ENCODE measurements around the gene CLASP1. TPM values are rescaled to one million over a fixed set of nuclear protein-coding genes. Genes with fewer than 3 reads are reported as not detected.

The CLASP1 gene
- total and polyA plus RNA-seq, 2 donors (not counting 3 experiments of a cell fraction or from before 2014, with no cell fraction given), result 10.0 to 57.9 TPM

- no TSS peak for BruUV-seq (replicated peaks)
Measured at GRCh38 chr2:121349721-121350401, 299.4 kb downstream of the CLASP1 start.

More at GRCh38 chr2:121349721-121350401, 299.4 kb downstream of the CLASP1 start:
- DNase-seq (ENCODE audit: low read depth, low spot score) (no peak), FAIRE-seq (no peak)
- TF ChIP-seq POLR2AphosphoS5 (IDR thresholded peaks at IDR 0.05; ENCODE audit: insufficient read depth, low read depth, low read length), result no peak
- TF ChIP-seq MYC (IDR thresholded peaks at IDR 0.05; ENCODE audit: low read depth, low read length), result no peak
- no peak for TF ChIP-seq EZH2 (IDR thresholded peaks at IDR 0.05; ENCODE audit: borderline replicate concordance, low read depth, low read length, severe bottlenecking)
- no peak for TF ChIP-seq CTCF (IDR thresholded peaks at IDR 0.05; ENCODE audit: extremely low read depth in 1 of 2, insufficient read depth in 1 of 2, low read depth in 1 of 2, low read length in 2 of 2)
- TF ChIP-seq FOS (IDR thresholded peaks at IDR 0.05; ENCODE audit: borderline replicate concordance, insufficient read depth, low read length), result no peak
- TF ChIP-seq JUN (IDR thresholded peaks at IDR 0.05; ENCODE audit: borderline replicate concordance, insufficient read depth, insufficient read length, low read depth), result no peak
- TF ChIP-seq MAX (IDR thresholded peaks at IDR 0.05; ENCODE audit: insufficient read depth, insufficient read length), result no peak
- TF ChIP-seq POLR2A (IDR thresholded peaks at IDR 0.05; ENCODE audit: low read depth, low read length), result no peak
- TF ChIP-seq GATA2 (IDR thresholded peaks at IDR 0.05; ENCODE audit: insufficient read depth, insufficient read length, low read depth, low read length), result no peak
- intact Hi-C loops (cut with micrococcal nuclease), result no loop called here
- Histone ChIP-seq H3K4me1 (ENCODE audit: control insufficient read depth, extremely low read depth, insufficient read depth, low read length) (no peaks in the 10 kb centered on the region), H3K79me2 (ENCODE audit: control insufficient read depth, insufficient read depth, low read length) (no peaks in the 10 kb centered on the region), H2AFZ (ENCODE audit: low read depth, low read length) (no peak overlapping the region), H3K36me3 (ENCODE audit: control insufficient read depth in 2 of 2, extremely low read depth in 1 of 2, insufficient read depth in 2 of 2, low read length in 2 of 2) (peaks cover 5 to 36% of the 10 kb centered on the region in 2 experiments), H3K4me3 (replicated peaks in 1 of 3; ENCODE audit: insufficient read depth in 1 of 3, low read depth in 1 of 3, low read length in 3 of 3) (no peak overlapping the region), H4K20me1 (replicated peaks; ENCODE audit: control insufficient read depth, extremely low read depth, insufficient read depth, low read length) (no peaks in the 10 kb centered on the region), H3K4me2 (ENCODE audit: insufficient read depth, low read length) (no peak overlapping the region), H3K27me3 (ENCODE audit: control insufficient read depth in 2 of 2, insufficient read depth in 2 of 2, low read length in 2 of 2) (no peaks in the 10 kb centered on the region), H3K9ac (replicated peaks; ENCODE audit: extremely low read depth, insufficient read depth, low read length) (no peak overlapping the region), H3K9me3 (replicated peaks; ENCODE audit: control insufficient read depth, insufficient read depth, low read length) (no peaks in the 10 kb centered on the region), H3K27ac (ENCODE audit: insufficient read depth, low read depth, low read length) (no peak overlapping the region), H3K9me1 (replicated peaks; ENCODE audit: control insufficient read depth, extremely low read depth, insufficient read depth, low read length) (no peaks in the 10 kb centered on the region)
- ChIA-PET CTCF (no interaction called here), POLR2A (no interaction called here)
- dilution Hi-C loops (cut with MboI; ENCODE audit: extremely low pct_ligation_motif_present, low sequenced_read_pairs), result no loop called here

Data from endothelial cell of umbilical vein (primary cell).